Stimulated activated CD4-positive, alpha-beta T cell treated with anti-CD3 and anti-CD28 coated beads, Interleukin-2, amount 100 ng/mL, for 48 hours (primary cell): ENCODE results near the gene IL10.

Experiments used
- DNase-seq, 2 donors: peaks; one replicate each; pipeline ENCODE4 v3.0.0-alpha.2; 2020

Gene IL10

GRCh38 chr1:206772243-206772937, at the start of gene IL10:
Gene IL10, minus strand, starts transcription at chr1:206772494. Its CDS starts 59 bp downstream, at chr1:206772435.
- no peak for DNase-seq

- no peak for DNase-seq
These were observed 49.2 kb upstream of the IL10 start for GRCh38 chr1:206821493-206821892.

GRCh38 chr1:206816390-206817287, 44.3 kb upstream of the IL10 start:
- no peak for DNase-seq

GRCh38 chr1:206814716-206815341, 42.5 kb upstream of the IL10 start:
- no peak for DNase-seq

- DNase-seq: no peak
These were observed 40.2 kb upstream of the IL10 start for GRCh38 chr1:206812471-206812870.

GRCh38 chr1:206809504-206810084, 37.3 kb upstream of the IL10 start:
- no peak for DNase-seq

- DNase-seq: no peak
These were observed 36.3 kb upstream of the IL10 start for GRCh38 chr1:206808615-206809014.

- DNase-seq: no peak
These were observed 33.1 kb upstream of the IL10 start for GRCh38 chr1:206805357-206805756.

GRCh38 chr1:206804156-206804737, 32.0 kb upstream of the IL10 start:
- no peak for DNase-seq

GRCh38 chr1:206803221-206803730, 31.0 kb upstream of the IL10 start:
- peak; percentile 53 to 61 for DNase-seq

GRCh38 chr1:206802401-206802800, 30.1 kb upstream of the IL10 start:
- DNase-seq: no peak

GRCh38 chr1:206801467-206801866, 29.2 kb upstream of the IL10 start:
- no peak for DNase-seq

GRCh38 chr1:206800891-206801290, 28.6 kb upstream of the IL10 start:
- no peak for DNase-seq

- no peak for DNase-seq
These were observed 28.1 kb upstream of the IL10 start for GRCh38 chr1:206800411-206800810.

- DNase-seq: no peak
These were observed 27.0 kb upstream of the IL10 start for GRCh38 chr1:206799311-206799710.

- no peak for DNase-seq
These were observed 26.2 kb upstream of the IL10 start for GRCh38 chr1:206798384-206798996.

GRCh38 chr1:206797534-206798383, 25.5 kb upstream of the IL10 start:
- DNase-seq: no peak

GRCh38 chr1:206796981-206797402, 24.7 kb upstream of the IL10 start:
- no peak for DNase-seq

GRCh38 chr1:206796116-206796515, 23.8 kb upstream of the IL10 start:
- DNase-seq: no peak

- no peak for DNase-seq
These were observed 22.1 kb upstream of the IL10 start for GRCh38 chr1:206794294-206794908.

- DNase-seq: no peak
These were observed 21.3 kb upstream of the IL10 start for GRCh38 chr1:206793620-206794019.
